Stomach (tissue), 4 donors: ENCODE results near the gene CDNF.

Experiments
- CTCF ChIP-seq, 7 experiments: fragments of 450-650 bp in 4 of 7; fragments of 200-600 bp in 3 of 7; sonication (generic) in 3 of 7; IDR thresholded peaks; one replicate each; pipeline ENCODE4 v1.5.1; 2016 to 2019; ENCODE audit warnings: antibody characterized with exemption in 7 of 7, control low read depth in 2 of 7, mild to moderate bottlenecking in 1 of 7
- EP300 ChIP-seq: sonication (generic); formaldehyde crosslinking; IDR thresholded peaks from one replicate; pipeline ENCODE4 v1.6.1; 2017; ENCODE audit warnings: antibody characterized with exemption
- POLR2A ChIP-seq, 4 donors: fragments of 450-650 bp; IDR thresholded peaks; one replicate each; pipeline ENCODE4 v1.6.1; 2016; ENCODE audit warnings: antibody characterized with exemption in 4 of 4, control low read depth in 2 of 4, mild to moderate bottlenecking in 1 of 4, moderate library complexity in 1 of 4

GRCh38 chr10:14806318-14806717, 31.5 kb downstream of the CDNF start:
- no peak for TF ChIP-seq CTCF (IDR thresholded peaks at IDR 0.05)
- no peak for TF ChIP-seq POLR2A (IDR thresholded peaks at IDR 0.05)
- no peak for TF ChIP-seq EP300
